Neutrophil (primary cell): ENCODE results near the gene RGMA.

ENCODE experiments used
- H3K27ac ChIP-seq: fragments of 200-600 bp; sonication (generic); 2 replicates; pipeline ENCODE4 v1.5.1; 2016; ENCODE audit warnings: mild to moderate bottlenecking, moderate library complexity
- H3K27me3 ChIP-seq: fragments of 200-600 bp; sonication (generic); 2 replicates; pipeline ENCODE4 v1.6.0; 2016; ENCODE audit warnings: mild to moderate bottlenecking
- H3K36me3 ChIP-seq: fragments of 200-600 bp; sonication (generic); 2 replicates; pipeline ENCODE4 v1.5.1; 2017
- H3K4me1 ChIP-seq, 2 experiments: fragments of 200-600 bp in 1 of 2; sonication (generic) in 1 of 2; 1 replicate in 1 of 2; 2 replicates in 1 of 2; pipeline versions ENCODE4 v1.5.1 to v1.6.1; 2013 to 2016; ENCODE audit warnings: low read depth in 1 of 2, low read length in 1 of 2, mild to moderate bottlenecking in 1 of 2, moderate library complexity in 1 of 2; ENCODE audit not compliant: control insufficient read depth in 1 of 2, insufficient read depth in 1 of 2
- H3K4me3 ChIP-seq, 2 experiments: fragments of 200-600 bp in 1 of 2; sonication (generic) in 1 of 2; 1 replicate in 1 of 2; 2 replicates in 1 of 2; pipeline ENCODE4 v1.5.1; 2013 to 2016; ENCODE audit warnings: low read depth in 1 of 2, low read length in 1 of 2, mild to moderate bottlenecking in 1 of 2, moderate library complexity in 1 of 2
- H3K9me3 ChIP-seq: fragments of 200-600 bp; sonication (generic); 2 replicates; pipeline ENCODE4 v1.5.1; 2016
- CTCF ChIP-seq: fragments of 200-600 bp; sonication (generic); IDR thresholded peaks from 2 replicates; pipeline ENCODE4 v1.5.1; 2016; ENCODE audit warnings: antibody characterized with exemption

Gene RGMA

GRCh38 chr15:93050648-93051047 lies 38.4 kb downstream of the RGMA start:
- TF ChIP-seq CTCF = no peak
- Histone ChIP-seq H3K4me1 (peaks cover 0 to 20% of the 10 kb centered on the region in 2 experiments), H3K9me3 (no peaks in the 10 kb centered on the region), H3K4me3 (no peak overlapping the region), H3K27me3 (peaks cover 24% of the 10 kb centered on the region), H3K36me3 (no peaks in the 10 kb centered on the region), H3K27ac (no peak overlapping the region)

- no peaks in the 10 kb centered on the region for H3K36me3 ChIP-seq
- peaks cover 0 to 20% of the 10 kb centered on the region in 2 experiments for H3K4me1 ChIP-seq
- H3K27ac ChIP-seq = no peak overlapping the region
- TF ChIP-seq CTCF = no peak
- H3K27me3 ChIP-seq = peaks cover 24% of the 10 kb centered on the region
- H3K9me3 ChIP-seq = no peaks in the 10 kb centered on the region
- no peak overlapping the region for H3K4me3 ChIP-seq
Observed at GRCh38 chr15:93049914-93050578, 39.0 kb downstream of the RGMA start.

GRCh38 chr15:93049233-93049632 lies 39.8 kb downstream of the RGMA start:
- peaks cover 24% of the 10 kb centered on the region for H3K27me3 ChIP-seq
- H3K4me3 ChIP-seq = no peak overlapping the region
- no peaks in the 10 kb centered on the region for H3K9me3 ChIP-seq
- H3K4me1 ChIP-seq = peaks cover 0 to 20% of the 10 kb centered on the region in 2 experiments
- no peak for TF ChIP-seq CTCF
- no peak overlapping the region for H3K27ac ChIP-seq
- no peaks in the 10 kb centered on the region for H3K36me3 ChIP-seq

GRCh38 chr15:93048759-93049161 lies 40.3 kb downstream of the RGMA start:
- H3K36me3 ChIP-seq = no peaks in the 10 kb centered on the region
- no peak overlapping the region for H3K27ac ChIP-seq
- peaks cover 24% of the 10 kb centered on the region for H3K27me3 ChIP-seq
- H3K9me3 ChIP-seq = no peaks in the 10 kb centered on the region
- H3K4me3 ChIP-seq = no peak overlapping the region
- H3K4me1 ChIP-seq = peaks cover 0 to 20% of the 10 kb centered on the region in 2 experiments
- TF ChIP-seq CTCF = no peak

GRCh38 chr15:93048426-93048721 lies 40.6 kb downstream of the RGMA start:
- H3K27ac ChIP-seq = no peak overlapping the region
- H3K4me3 ChIP-seq = no peak overlapping the region
- no peak for TF ChIP-seq CTCF
- peaks cover 24% of the 10 kb centered on the region for H3K27me3 ChIP-seq
- peaks cover 0 to 20% of the 10 kb centered on the region in 2 experiments for H3K4me1 ChIP-seq
- no peaks in the 10 kb centered on the region for H3K36me3 ChIP-seq
- no peaks in the 10 kb centered on the region for H3K9me3 ChIP-seq
